Occipital lobe (tissue), 2 donors: Measurements from ENCODE around the gene ZNF689. TPM values are rescaled to one million over a fixed set of nuclear protein-coding genes. Genes with fewer than 3 reads are reported as not detected.
"Not testable (repeated sequence)": the region's sequence is repeated elsewhere in the genome, so short reads cannot be mapped to it uniquely, and the experiment has no call there.

Experiments used
- DNase-seq: peaks from one replicate; lab custom pipeline; 2025; lab: John Stamatoyannopoulos, UW
- total RNA-seq: library from RNA; depleted of rRNA; stranded (reverse); fragments of >200 nt; gene quantifications from one replicate; pipeline ENCODE4 v1.2.3, GENCODE V29; 2014

Gene ZNF689
- total RNA-seq, 1 donor from 2014 or later = 8.9 TPM

DNA sequence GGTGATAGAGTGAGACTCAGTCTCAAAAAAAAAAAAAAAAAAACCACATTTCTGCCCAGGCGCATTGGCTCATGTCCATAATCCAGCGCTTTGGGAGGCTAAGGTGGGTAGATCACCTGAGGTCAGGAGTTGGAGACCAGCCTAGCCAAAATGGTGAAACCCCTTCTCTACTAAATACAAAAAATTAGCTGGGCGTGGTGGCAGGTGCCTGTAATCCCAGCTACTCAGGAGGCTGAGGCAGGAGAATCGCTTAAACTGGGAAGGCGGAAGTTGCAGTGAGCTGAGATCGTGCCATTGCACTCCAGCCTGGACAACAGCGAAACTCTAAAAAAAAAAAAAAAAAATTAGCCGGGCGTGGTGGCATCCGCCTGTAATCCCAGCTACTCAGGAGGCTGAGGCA, 26.9 kb upstream of the ZNF689 start:
- DNase-seq = not testable (repeated sequence)

DNA sequence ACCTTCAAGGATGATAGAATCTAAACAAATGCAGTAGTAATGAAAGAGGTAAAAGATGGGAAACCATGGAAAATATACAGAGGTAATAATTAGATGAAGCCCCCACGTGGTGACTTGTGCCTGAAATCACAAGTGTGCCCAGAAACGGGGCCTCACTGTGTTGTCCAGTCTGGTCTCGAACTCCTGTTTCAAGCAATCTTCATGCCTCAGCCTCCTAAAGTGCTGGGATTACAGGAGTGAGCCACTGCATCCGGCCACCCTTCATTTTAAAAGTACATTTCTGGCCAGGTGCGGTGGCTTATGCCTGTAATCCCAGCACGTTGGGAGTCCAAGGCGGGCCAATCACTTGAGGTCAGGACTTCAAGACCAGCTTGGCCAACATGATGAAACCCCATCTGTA, 26.4 kb upstream of the ZNF689 start:
- no peak for DNase-seq

DNA sequence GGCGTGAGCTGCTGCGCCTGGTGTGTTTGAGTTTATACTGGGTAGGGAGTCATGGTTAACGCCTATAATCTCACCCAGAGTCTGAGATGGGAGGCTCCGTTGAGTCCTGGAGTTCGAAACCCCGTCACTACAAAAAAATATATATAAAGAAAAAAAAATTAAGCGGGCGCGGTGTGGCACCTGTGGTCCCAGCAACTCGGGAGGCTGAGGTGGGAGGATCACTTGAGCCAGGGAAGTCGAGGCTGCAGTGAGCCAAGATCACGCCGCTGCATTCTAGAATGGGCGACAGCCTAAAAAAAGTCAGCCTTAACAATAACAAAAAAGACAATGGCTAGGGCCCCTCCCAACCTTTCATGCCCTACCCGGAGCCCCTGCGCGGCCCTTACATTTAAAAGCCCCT, 23.3 kb upstream of the ZNF689 start:
- no peak for DNase-seq

DNA sequence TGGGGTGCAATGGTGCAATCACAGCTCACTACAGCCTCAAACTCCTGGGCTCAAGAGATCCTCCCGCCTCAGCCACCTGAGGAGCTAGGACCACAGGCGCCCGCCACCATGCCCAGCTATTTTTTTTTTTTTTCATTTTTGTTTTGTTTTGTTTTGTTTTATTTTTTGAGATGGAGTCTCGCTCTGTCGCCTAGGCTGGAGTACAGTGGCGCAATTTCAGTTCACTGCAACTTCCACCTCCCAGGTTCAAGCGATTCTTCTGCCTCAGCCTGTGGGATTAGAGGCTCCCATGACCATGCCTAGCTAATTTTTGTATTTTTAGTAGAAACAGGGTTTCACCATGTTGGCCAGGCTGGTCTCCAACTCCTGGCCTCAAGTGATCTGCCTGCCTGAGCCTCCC, 22.3 kb upstream of the ZNF689 start:
- not testable (repeated sequence) for DNase-seq

DNA sequence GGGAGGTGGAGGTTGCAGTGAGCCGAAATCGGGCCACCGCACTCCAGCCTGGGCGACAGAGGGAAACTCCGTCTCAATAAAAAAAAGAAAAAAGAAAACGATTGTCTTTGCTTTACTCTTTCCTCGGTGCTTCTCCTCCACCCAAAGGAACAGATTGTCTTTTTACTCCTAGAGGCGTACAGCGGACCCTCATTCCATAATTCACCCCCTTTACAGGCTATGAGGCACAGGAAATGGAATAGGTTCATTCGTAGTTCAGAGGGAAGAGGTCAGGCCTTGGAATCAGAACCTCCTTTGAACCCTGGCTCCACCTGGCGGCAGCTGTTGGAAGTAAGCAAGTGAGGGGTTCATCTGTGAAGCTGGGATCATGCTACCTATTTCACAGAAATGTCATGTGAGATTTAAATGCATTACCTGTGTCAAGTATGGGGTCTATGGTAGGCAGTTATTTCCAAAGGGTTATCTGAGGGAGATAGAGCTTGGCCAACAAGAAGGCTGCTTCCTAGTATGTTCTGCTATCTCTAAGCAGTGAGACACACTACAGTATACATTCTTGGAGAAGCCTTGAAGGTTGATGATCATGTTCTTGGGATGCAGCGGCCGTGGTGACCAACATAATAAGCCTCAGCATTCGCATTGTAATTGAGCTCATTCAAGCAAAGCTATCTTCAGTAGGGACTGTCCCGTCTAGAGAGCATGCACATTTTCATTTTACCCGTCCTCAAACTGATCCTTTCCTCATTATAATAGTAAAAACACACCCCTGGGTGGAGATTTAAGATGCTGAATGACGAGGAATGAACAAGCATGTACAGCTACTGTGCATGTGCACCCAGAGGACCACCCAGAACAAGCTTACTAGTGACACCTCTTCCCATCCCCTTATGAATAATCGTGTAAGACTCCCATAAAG, 18.7 kb upstream of the ZNF689 start:
- DNase-seq = peak; percentile 45

DNA sequence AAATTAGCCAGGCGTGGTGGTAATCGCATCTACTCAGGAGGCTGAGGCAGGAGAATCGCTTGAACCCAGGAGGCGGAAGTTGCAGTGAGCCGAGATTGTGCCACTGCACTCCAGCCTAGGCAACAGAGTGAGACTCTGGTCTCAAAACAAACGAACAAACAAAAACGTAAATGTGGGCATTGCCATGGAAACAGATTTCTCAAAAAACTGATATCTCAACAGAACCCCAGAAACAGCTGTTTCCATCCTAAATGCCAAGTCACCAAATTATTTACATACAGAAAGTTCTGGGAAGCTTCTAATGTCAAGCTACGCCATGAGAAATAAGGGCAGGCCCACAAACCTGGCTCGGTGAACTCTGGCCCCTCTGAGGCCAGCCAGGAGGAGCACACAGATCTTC, 16.0 kb upstream of the ZNF689 start:
- DNase-seq = no peak

DNA sequence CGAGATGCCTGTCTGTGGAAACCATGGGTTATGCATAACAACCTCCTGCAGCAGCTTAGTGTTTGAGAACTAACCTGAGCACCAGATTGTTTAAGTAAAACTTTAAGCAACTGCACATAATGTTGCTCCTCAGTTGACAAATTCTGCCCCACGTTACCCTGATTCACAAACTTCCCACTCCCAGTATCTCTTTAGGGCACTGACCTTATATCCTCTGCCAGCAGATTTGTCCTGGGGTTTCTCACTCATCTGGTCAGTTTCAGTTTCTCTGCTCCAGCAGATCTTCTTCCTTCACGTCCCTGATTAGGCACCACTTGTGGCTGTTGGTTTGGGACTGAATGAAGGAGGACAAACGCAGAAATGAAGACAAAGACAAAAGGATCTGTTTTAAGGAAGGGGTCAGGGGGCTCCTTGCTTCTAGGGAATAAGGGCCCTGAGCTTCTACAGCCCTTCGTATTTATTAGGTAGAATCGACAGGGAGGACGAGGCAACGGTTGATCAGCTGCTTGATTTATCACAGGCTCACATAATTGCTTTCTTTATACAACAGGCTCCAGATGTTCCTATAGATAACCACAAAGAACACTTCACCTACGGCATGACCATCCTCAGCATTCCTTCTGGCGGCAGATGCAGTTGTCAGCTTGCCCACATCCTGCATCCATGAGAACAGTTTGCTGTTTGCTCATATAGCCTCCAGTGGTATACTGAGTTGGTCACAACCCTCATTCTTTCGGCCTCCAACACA, 13.5 kb upstream of the ZNF689 start:
- DNase-seq = no peak

DNA sequence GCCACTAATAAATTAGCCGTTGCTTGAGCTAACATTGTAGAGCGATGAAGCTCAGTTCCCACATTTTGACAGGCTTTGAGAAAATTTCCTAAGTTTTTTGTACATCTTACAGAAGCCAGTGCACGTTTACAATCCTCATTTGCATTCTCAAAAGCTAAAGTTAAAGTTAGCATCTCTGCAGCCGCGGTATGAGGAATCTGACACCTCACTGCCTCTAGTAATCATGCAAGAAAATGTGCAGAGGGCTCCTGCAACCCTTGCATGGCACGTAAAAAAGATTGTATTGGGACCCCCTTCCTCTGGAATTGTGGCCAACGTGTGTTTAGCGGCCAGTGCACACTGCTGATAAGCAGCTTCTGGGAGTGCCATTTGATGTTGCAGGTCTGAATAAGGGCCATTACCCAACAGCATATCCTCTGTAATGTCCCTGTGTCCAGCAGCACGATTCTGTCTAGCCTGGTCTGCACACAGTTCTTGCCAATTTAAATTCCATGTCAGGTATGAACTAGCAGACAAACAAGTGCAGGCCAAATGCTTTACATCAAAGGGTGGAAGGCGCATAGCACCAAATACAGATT, 12.4 kb upstream of the ZNF689 start:
- no peak for DNase-seq

DNA sequence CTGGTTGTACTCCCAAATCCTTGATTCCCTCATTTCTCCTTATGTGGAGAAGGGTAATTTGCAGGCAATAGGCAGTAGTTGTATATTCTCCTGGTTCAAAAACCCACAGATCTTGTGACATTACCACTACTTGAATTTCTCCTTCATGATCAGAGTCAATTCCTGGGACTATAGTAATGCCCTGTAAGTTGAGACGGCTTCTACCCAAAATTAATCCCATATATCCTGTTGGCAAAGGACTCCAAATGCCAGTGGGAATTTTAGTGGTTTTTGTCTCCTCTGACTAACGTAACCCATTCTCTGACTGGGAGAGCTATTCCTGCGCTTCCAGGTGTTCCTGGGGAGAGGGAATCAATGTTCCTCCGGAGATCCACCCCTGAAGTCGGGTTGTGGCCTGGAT, 11.6 kb upstream of the ZNF689 start:
- DNase-seq = no peak

DNA sequence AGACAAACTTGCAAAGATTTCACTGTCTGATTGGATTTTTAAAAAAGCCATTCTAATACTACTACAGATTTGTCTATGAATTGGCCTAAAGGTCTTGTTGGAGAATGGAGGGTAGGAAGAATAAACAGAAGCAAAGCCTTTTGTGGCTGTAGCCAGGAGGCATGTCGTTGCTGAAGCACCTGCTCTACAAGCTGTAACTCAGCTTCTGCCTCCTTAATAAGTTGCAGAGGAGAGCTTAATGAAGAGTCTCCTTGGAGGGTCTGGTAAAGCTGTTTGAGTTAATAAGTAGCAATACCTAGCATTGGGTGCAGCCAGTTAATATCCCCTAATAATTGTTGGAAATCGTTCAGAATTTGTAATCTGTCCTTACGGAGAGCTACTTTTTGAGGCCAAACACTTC, 10.0 kb upstream of the ZNF689 start:
- no peak for DNase-seq

DNA sequence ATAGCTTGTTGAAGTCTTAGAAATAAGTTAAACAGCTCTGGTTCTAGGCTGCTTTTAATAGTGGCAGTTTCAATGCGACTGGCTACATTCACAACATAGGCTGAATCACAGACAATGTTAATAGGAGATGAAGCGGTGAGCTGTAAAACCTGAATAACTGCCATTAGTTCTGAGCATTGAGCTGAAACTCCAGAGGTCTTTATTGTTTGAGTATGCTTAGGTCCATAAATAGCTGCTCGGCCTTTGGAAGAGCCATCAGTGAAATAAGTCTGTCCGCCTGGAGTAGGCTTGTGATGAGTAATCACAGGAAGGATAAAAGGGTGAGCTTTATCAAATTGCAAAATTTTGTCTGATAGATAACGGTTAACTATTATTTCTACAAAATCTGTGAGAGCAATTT, 9.4 kb upstream of the ZNF689 start:
- DNase-seq = no peak

DNA sequence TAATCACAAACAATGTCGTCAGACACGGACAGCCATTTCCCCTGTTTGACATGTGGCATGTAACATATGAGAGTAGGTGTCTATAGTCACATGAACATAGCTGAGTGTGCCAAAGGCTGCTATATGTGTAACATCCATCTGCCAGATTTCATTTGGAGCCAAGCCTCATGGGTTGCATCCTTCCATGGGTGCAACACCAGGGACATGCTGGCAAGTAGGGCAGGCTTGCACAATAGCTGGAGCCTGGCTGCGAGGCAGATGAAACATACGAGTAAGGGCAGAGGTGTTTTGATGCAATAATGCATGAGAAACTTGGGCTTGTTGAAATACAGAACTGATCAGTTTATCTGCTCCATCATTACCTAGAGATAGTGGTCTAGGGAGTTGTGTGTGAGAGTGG, 9.0 kb upstream of the ZNF689 start:
- DNase-seq = no peak

DNA sequence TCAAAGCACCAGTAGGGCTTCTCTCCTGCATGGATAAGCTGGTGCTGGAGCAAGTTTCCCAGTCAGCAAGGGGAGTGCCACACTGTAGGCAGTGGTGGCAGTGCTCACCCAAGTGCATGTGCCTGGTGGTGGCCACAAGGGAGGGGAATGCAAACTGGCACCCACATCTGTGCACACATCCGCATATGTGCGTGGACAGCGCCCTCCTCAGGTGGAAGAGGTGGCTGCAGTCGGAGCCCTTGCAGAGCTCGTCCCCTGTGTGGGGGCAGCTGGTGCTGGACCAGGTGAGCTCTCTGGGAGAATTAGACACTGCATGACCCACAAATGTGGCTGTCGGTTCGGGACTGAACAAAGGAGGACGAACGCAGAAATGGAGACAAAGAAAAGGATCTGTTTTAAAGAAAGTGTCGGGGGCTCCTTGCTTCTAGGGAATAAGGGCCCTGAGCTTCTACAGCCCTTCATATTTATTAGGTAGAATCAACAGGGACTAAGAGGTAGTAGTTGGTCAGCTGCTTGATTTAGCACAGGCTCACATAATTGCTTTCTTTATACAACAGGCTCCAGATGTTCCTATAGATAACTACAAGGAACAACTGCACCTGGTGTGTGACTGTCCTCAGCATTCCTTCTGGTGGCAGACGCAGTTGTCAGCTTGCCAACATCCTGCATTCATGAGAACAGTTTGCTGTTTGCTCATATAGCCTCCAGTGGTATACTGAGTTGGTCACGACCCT, 5.3 kb upstream of the ZNF689 start:
- DNase-seq = no peak

DNA sequence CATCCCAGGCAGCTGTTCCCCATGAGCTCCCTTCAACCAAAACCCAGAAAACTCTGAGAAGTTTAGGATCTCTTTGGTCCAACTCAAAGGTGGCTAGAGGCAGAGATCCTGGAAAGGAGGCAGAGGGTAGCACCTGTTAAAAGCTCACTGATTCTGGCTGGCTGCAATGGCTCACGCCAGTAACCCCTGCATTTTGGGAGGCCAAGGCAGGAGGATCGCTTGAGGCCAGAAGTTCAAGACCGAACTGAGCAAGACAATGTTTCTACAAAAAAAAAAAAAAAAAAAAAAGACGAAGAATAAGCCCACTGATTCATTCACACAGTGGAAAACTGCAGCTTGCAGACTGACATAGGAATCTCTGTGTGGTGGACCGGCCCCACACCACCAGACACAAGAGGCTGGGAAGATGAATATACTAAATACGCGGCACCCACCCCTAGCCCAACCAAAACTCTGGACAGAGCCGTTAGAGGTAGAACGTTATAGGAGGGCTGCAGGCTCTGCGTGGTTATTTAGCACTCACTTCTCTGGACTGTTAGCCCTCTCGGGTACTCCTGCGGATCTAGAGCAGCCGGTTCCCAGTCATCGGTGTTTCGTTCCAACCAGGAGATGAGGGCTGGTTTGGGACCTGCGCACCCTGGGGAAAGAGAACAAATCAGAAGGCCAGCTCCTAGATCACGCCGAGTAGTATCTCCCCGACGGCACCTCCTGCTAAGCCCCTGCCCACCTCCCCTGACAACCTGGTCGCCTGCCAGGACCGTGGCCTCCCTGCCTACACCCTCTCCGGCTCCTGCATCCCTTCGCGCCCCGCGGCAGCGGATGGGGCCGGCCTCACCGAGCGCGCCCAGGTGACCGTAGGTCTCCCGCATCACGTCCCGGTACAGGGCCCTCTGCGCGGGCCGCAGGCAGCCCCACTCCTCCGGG, 925 bp downstream of the ZNF689 start:
- peak; percentile 72 for DNase-seq

DNA sequence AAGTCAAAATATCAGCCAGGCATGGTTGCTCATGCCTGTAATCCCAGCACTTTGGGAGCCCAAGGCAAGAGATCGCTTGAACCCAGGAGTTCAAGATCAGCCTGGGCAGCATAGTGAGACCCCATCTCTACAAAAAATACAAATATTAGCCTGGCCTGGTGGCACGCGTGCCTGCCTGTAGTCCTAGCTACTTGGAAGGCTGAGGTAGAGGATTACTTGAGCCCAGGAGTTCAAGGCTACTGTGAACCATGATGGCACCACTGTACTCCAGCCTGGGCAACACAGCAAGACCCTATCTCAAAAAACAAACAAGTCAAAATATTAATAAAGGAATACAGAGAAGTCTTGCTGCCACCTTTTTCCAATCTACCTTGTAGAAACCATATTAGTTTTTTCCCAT, 4.2 kb downstream of the ZNF689 start:
- DNase-seq = no peak

DNA sequence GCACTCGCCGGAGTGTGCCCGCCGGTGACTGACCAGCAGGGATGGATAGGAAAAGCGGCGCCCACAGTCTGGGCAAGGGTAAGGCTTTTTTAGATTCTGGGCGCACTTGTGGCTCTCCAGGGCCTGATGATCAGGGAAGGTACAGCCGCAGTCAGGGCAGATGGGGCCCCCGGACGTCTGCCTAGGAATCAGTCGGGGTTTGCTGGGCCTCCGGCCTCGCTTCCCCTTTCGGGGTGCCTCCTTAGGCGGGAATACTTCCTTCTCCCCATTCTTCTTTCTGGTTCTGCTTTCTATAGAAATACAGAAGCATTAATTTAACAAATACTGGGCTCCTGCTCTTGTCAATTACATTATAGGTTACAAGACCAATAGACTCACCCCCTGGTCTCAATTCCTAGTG, 5.0 kb downstream of the ZNF689 start:
- DNase-seq = no peak

DNA sequence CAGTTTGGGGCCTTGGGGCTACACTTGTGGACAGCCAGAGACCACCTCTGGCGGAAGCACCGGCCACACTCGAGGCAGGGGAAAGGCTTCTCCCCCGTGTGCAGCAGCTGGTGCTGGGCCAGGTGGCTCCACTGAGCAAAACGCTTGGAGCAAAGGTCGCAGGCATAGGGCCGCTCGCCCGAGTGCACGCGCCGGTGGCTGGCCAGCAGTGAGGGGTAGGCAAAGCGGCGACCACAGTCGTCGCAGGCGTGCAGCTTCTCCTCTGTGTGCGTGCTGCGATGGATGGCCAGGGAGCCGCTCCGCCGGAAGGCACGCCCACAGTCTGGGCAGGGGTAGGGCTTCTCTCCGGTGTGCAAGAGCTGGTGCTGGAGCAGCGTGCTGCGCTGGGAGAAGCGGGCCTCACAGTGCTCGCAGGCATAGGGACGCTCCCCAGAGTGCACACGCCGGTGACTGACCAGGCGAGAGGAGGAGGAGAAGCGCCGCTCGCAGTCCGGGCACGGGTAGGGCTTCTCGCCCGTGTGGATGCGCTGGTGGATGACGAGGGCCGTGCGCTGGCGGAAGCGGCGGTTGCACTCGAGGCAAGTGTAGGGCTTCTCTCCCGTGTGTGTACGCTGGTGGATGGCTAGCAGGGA, 5.8 kb downstream of the ZNF689 start:
- no peak for DNase-seq

DNA sequence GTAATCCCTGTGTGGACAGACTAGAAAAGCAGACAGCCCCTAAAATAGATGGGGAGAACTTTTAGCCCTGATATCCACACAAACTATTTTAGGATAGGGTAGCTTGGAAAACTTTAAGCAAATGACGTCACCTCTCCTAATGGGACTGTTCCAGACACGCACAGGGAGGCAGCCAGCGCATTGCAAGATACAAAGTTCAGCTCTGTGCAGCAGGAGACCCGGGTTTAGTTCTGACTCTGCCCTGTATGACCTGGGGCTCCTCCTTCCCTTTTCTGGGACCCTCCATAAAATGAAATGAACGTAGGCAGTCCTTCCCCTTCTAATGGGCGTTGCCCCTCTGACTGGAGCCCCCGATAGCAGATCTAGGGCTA, 6.3 kb downstream of the ZNF689 start:
- no peak for DNase-seq

DNA sequence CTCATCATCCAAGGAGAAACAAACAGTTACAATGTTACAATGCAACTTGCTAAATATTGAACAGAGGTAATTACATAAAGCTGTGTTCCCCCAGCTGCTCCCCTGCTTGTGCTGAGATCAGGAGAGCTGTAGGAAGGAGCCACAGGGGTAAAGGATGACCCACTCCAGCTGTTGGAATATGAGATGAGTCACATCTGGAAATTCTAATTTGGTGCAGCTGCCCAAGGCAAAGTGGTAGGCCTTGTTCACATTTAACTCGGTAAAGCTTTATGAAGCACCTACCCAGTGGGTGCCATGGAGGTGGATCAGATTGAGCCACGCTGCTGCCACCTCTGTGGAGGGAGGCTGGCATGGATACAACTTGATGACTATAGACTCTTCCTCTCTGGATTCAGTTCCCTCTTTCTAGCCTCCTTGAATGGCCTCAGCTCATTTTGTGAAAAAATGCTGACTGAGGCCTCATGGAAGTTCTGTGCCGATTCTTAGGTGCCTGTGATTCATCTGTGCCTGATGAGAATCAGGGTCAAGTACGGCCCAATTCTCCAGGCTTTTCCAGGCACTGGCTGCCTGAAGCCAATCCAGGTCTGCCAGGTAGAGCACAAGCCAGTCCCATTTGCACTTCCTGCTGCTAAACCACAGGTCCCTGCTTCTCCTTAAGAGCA, 7.4 kb downstream of the ZNF689 start:
- DNase-seq = no peak

DNA sequence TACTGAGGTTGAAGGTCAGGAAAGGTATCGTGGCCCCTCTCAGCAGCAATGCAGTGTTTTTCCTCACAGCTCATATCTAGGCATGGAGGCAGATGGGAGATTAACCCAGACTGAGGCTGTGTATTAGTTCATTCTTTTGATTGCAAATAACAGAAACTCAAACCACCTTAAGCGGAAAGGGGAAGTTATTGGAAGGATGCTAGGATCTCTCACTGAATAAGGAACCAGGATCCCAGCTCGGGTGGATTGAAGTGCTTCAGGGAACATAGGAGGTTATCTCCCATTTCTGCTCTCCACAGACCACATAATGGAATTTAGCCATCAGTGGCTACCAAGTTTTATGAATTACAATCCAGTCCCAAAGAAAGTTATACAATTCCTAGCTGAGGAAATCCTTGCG, 8.2 kb downstream of the ZNF689 start:
- no peak for DNase-seq
